ENCODE data around the gene LIG1. TPM values are rescaled to one million over a fixed set of nuclear protein-coding genes. Genes with fewer than 3 reads are reported as not detected.

The LIG1 gene
- total RNA-seq (2021), result 115 TPM in 2 replicates
- long read RNA-seq, transcript LIG1-201 (28 exons, 3,384 nt), result major isoform, 403 of 754 reads
- long read RNA-seq, transcript LIG1-202 (27 exons, 3,027 nt), result minor isoform, 12 of 754 reads
- long read RNA-seq, partial matches to known transcripts, result 36 of 754 reads
- long read RNA-seq, other reads (novel, unspliced or antisense), result 298 of 754 reads

- H3T11ph ChIP-seq (ENCODE audit: low read length), result no peak within 1 kb of the TSS
- no peak within 1 kb of the TSS for H2BK15ac ChIP-seq (ENCODE audit: low read depth, low read length)
- peak within 1 kb of the TSS; percentile 99 for H3K14ac ChIP-seq (ENCODE audit: insufficient read depth, low read length)
- peak; percentile 93 for DNase-seq
- peak within 1 kb of the TSS; percentile 97 for H2BK5ac ChIP-seq (ENCODE audit: insufficient read length, low read length)
- peaks cover 4% of the 10 kb centered on the region for H3K79me1 ChIP-seq (ENCODE audit: insufficient read depth, low read depth, low read length, poor library complexity, severe bottlenecking)
- no peak within 1 kb of the TSS; the same call in 1 of the 2 replicates for H3K4ac ChIP-seq (ENCODE audit: low read depth, low read length)
- TF ChIP-seq CTCF (conservative IDR thresholded peaks at IDR 0.05), result no peak
- Mint-ChIP-seq H3K4me1 (peaks cover 13 to 17% of the 10 kb centered on the region in 2 experiments), H3K4me3 (peak within 1 kb of the TSS; percentile 96 to 98), H3K36me3 (ENCODE audit: insufficient read depth in 1 of 3, low read depth in 3 of 3) (peaks cover 24 to 37% (median 32%) of the 10 kb centered on the region in 3 experiments; a peak in 6 of 7 replicates), H3K9me3 (no peaks in the 10 kb centered on the region), H3K27ac (peak within 1 kb of the TSS; percentile 99 to 100 (median 99)), H3K27me3 (ENCODE audit: low read depth) (no peaks in the 10 kb centered on the region; the same call in 1 of the 2 replicates)
- H3K27me3 ChIP-seq (ENCODE audit: insufficient read depth, low read length), result no peaks in the 10 kb centered on the region
- H3K18ac ChIP-seq (ENCODE audit: insufficient read length, low read depth, low read length), result peak within 1 kb of the TSS; percentile 100
- WGBS (ENCODE audit: extremely low coverage, insufficient read length, low lambda C conversion rate), result no CpG with 5 or more reads among the region's 82 CpGs
- H3K23ac ChIP-seq (ENCODE audit: insufficient read length, low read depth, low read length), result no peak within 1 kb of the TSS
- no peaks in the 10 kb centered on the region for H3K9me3 ChIP-seq (ENCODE audit: control insufficient read depth, low read depth, low read length)
- peak within 1 kb of the TSS; percentile 92 for H2BK12ac ChIP-seq (ENCODE audit: insufficient read length, low read depth, low read length)
- H3K4me1 ChIP-seq (ENCODE audit: insufficient read depth, low read length), result no peaks in the 10 kb centered on the region; the same call in 1 of the 2 replicates
- H2AFZ ChIP-seq (ENCODE audit: low read length), result no peak within 1 kb of the TSS
- peak within 1 kb of the TSS; percentile 12 for H4K5ac ChIP-seq (ENCODE audit: insufficient read length, low read depth, low read length)
- H3K56ac ChIP-seq (ENCODE audit: insufficient read length, low read depth, low read length), result peak within 1 kb of the TSS; percentile 51
- H3K9ac ChIP-seq (ENCODE audit: extremely low read depth, insufficient read length, low read length), result peak within 1 kb of the TSS; percentile 89
- no peak within 1 kb of the TSS for H2BK120ac ChIP-seq (ENCODE audit: low read depth, low read length, poor library complexity, severe bottlenecking)
- peak within 1 kb of the TSS; percentile 93 for H3K4me2 ChIP-seq (ENCODE audit: insufficient read depth, insufficient read length, low read length)
- H2AK5ac ChIP-seq (ENCODE audit: insufficient read length, low read length), result no peak within 1 kb of the TSS
- H2BK20ac ChIP-seq (ENCODE audit: low read depth, low read length, poor library complexity, severe bottlenecking), result no peak within 1 kb of the TSS
- peaks cover 15% of the 10 kb centered on the region; the same call in 1 of the 2 replicates for H3K79me2 ChIP-seq (ENCODE audit: insufficient read depth, low read length)
- H4K8ac ChIP-seq (replicated peaks; ENCODE audit: insufficient read length, low read depth, low read length), result peak within 1 kb of the TSS; percentile 27
- no peaks in the 10 kb centered on the region for H4K20me1 ChIP-seq (ENCODE audit: control insufficient read depth, insufficient read depth, insufficient read length)
- H3K23me2 ChIP-seq (ENCODE audit: insufficient read length, low read depth, low read length, poor library complexity, severe bottlenecking), result peaks cover 7% of the 10 kb centered on the region
- peak within 1 kb of the TSS; percentile 37 for H3K27ac ChIP-seq (ENCODE audit: insufficient read length, low read depth, low read length)
- H4K91ac ChIP-seq (ENCODE audit: insufficient read length, low read depth, low read length), result no peak within 1 kb of the TSS
Measured at GRCh38 chr19:48169939-48170803, at the start of gene LIG1, which contains the start of gene ZSWIM9. Gene LIG1 (minus strand): TSS chr19:48170344. CDS start chr19:48165566, 4,778 bp downstream. Gene ZSWIM9 (plus strand): TSS chr19:48170680. CDS start chr19:48171803, 1,123 bp downstream.

Measured in H9 (cell line).